HepG2 (cell line): ENCODE measurements around the gene MACROD2.

Experiments
- AKAP8 ChIP-seq: sonication (generic); formaldehyde crosslinking; IDR thresholded peaks from 2 replicates; pipeline ENCODE4 v1.5.1; 2020; ENCODE audit warnings: mild to moderate bottlenecking, missing genetic modification reagents
- ISX ChIP-seq: sonication (generic); formaldehyde crosslinking; conservative IDR thresholded peaks from 2 replicates; pipeline ENCODE4 v1.5.0; 2020; ENCODE audit warnings: missing genetic modification reagents
- KDM1A ChIP-seq: IDR thresholded peaks from 2 replicates; pipeline ENCODE4 v1.6.1; 2016; ENCODE audit warnings: missing compliant biosample characterization
- MAFG ChIP-seq: sonication (generic); formaldehyde crosslinking; IDR thresholded peaks from 2 replicates; pipeline ENCODE4 v1.5.1; 2020; ENCODE audit warnings: mild to moderate bottlenecking, missing genetic modification reagents
- TEAD2 ChIP-seq: sonication (generic); formaldehyde crosslinking; IDR thresholded peaks from 2 replicates; pipeline ENCODE4 v1.9.0; 2021; ENCODE audit warnings: missing genetic modification reagents
- ZFP82 ChIP-seq: sonication (generic); formaldehyde crosslinking; IDR thresholded peaks from 2 replicates; pipeline ENCODE4 v1.5.1; 2020; ENCODE audit warnings: mild to moderate bottlenecking, missing genetic modification reagents, borderline replicate concordance
- ZNF274 ChIP-seq: sonication (generic); formaldehyde crosslinking; IDR thresholded peaks from 2 replicates; pipeline ENCODE4 v1.5.1; 2020; ENCODE audit warnings: mild to moderate bottlenecking, missing genetic modification reagents
- ZNF468 ChIP-seq: sonication (generic); formaldehyde crosslinking; IDR thresholded peaks from 2 replicates; pipeline ENCODE4 v1.8.0; 2022; ENCODE audit warnings: mild to moderate bottlenecking, moderate library complexity, missing genetic modification reagents
- TF ChIP-seq, protein P1 (sequence below): IDR thresholded peaks from 2 replicates; pipeline ENCODE4 v1.6.1; 2012; ENCODE audit warnings: low read length, improper control_type of control experiment
- TF ChIP-seq, protein P2 (sequence below): sonication (generic); formaldehyde crosslinking; IDR thresholded peaks from 2 replicates; pipeline ENCODE4 v1.5.0; 2020; ENCODE audit warnings: mild to moderate bottlenecking, missing genetic modification reagents, moderate library complexity
- TF ChIP-seq, protein P3 (sequence below): sonication (generic); formaldehyde crosslinking; IDR thresholded peaks from 2 replicates; pipeline ENCODE4 v1.4.0; 2020; ENCODE audit warnings: mild to moderate bottlenecking, missing genetic modification reagents

GRCh38 chr20:15113144-15113773 lies 1117.9 kb downstream of the MACROD2 start:
- TF ChIP-seq ZNF468 (CRISPR knock-in tag) = no peak
- TF ChIP-seq TEAD2 (CRISPR knock-in tag) = no peak
- TF ChIP-seq, protein P1, sequence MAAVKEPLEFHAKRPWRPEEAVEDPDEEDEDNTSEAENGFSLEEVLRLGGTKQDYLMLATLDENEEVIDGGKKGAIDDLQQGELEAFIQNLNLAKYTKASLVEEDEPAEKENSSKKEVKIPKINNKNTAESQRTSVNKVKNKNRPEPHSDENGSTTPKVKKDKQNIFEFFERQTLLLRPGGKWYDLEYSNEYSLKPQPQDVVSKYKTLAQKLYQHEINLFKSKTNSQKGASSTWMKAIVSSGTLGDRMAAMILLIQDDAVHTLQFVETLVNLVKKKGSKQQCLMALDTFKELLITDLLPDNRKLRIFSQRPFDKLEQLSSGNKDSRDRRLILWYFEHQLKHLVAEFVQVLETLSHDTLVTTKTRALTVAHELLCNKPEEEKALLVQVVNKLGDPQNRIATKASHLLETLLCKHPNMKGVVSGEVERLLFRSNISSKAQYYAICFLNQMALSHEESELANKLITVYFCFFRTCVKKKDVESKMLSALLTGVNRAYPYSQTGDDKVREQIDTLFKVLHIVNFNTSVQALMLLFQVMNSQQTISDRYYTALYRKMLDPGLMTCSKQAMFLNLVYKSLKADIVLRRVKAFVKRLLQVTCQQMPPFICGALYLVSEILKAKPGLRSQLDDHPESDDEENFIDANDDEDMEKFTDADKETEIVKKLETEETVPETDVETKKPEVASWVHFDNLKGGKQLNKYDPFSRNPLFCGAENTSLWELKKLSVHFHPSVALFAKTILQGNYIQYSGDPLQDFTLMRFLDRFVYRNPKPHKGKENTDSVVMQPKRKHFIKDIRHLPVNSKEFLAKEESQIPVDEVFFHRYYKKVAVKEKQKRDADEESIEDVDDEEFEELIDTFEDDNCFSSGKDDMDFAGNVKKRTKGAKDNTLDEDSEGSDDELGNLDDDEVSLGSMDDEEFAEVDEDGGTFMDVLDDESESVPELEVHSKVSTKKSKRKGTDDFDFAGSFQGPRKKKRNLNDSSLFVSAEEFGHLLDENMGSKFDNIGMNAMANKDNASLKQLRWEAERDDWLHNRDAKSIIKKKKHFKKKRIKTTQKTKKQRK = no peak
- no peak for TF ChIP-seq ZFP82 (CRISPR knock-in tag)
- no peak for TF ChIP-seq KDM1A (CRISPR knock-in tag)
- TF ChIP-seq ZNF274 (CRISPR knock-in tag) = no peak
- TF ChIP-seq, protein P2, sequence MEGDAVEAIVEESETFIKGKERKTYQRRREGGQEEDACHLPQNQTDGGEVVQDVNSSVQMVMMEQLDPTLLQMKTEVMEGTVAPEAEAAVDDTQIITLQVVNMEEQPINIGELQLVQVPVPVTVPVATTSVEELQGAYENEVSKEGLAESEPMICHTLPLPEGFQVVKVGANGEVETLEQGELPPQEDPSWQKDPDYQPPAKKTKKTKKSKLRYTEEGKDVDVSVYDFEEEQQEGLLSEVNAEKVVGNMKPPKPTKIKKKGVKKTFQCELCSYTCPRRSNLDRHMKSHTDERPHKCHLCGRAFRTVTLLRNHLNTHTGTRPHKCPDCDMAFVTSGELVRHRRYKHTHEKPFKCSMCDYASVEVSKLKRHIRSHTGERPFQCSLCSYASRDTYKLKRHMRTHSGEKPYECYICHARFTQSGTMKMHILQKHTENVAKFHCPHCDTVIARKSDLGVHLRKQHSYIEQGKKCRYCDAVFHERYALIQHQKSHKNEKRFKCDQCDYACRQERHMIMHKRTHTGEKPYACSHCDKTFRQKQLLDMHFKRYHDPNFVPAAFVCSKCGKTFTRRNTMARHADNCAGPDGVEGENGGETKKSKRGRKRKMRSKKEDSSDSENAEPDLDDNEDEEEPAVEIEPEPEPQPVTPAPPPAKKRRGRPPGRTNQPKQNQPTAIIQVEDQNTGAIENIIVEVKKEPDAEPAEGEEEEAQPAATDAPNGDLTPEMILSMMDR (CRISPR knock-in tag) = no peak
- TF ChIP-seq ISX (CRISPR knock-in tag) = no peak
- TF ChIP-seq AKAP8 (CRISPR knock-in tag) = no peak
- TF ChIP-seq MAFG (CRISPR knock-in tag) = no peak
- TF ChIP-seq, protein P3, sequence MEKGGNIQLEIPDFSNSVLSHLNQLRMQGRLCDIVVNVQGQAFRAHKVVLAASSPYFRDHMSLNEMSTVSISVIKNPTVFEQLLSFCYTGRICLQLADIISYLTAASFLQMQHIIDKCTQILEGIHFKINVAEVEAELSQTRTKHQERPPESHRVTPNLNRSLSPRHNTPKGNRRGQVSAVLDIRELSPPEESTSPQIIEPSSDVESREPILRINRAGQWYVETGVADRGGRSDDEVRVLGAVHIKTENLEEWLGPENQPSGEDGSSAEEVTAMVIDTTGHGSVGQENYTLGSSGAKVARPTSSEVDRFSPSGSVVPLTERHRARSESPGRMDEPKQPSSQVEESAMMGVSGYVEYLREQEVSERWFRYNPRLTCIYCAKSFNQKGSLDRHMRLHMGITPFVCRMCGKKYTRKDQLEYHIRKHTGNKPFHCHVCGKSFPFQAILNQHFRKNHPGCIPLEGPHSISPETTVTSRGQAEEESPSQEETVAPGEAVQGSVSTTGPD (CRISPR knock-in tag) = no peak
